Sigmoid colon (tissue), 4 donors: ENCODE measurements around the gene SLC9A7.

Source experiments
- POLR2AphosphoS5 ChIP-seq, 4 donors: sonication (generic); formaldehyde crosslinking; IDR thresholded peaks; one replicate each; pipeline ENCODE4 v1.6.1; 2017; ENCODE audit warnings: antibody characterized with exemption in 4 of 4
- TF ChIP-seq, protein P1 (sequence below), 4 experiments: fragments of 450-650 bp in 3 of 4; fragments of 200-600 bp in 1 of 4; IDR thresholded peaks; one replicate each; pipeline ENCODE4 v1.5.1; 2016 to 2019; ENCODE audit warnings: antibody characterized with exemption in 4 of 4, mild to moderate bottlenecking in 3 of 4, moderate library complexity in 2 of 4

DNA sequence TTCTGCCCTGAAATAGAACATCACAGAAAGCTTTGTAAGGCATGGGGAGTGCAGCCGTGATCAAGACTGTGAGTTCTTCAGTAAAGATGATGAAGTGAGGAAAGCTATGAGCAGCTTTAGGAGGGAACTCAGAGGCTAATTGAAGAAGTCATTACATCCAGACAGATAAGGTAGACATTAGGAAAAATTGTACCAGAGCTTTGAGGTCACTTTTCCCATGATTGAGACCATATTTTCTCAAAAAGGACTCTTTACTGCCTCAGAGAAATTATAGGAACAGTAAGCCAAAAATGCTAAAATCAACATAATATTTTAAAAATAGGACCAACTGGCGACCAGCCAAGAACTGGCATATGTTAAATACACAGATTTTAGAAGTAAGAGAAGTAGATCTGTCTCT, 174.2 kb downstream of the SLC9A7 start:
- TF ChIP-seq, protein P1, sequence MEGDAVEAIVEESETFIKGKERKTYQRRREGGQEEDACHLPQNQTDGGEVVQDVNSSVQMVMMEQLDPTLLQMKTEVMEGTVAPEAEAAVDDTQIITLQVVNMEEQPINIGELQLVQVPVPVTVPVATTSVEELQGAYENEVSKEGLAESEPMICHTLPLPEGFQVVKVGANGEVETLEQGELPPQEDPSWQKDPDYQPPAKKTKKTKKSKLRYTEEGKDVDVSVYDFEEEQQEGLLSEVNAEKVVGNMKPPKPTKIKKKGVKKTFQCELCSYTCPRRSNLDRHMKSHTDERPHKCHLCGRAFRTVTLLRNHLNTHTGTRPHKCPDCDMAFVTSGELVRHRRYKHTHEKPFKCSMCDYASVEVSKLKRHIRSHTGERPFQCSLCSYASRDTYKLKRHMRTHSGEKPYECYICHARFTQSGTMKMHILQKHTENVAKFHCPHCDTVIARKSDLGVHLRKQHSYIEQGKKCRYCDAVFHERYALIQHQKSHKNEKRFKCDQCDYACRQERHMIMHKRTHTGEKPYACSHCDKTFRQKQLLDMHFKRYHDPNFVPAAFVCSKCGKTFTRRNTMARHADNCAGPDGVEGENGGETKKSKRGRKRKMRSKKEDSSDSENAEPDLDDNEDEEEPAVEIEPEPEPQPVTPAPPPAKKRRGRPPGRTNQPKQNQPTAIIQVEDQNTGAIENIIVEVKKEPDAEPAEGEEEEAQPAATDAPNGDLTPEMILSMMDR (IDR thresholded peaks at IDR 0.05): no peak
- TF ChIP-seq POLR2AphosphoS5 (IDR thresholded peaks at IDR 0.05): no peak
